Measurements from ENCODE around the gene ROBO2.
A peak's percentile ranks its signal among the peaks of the same experiment; 100 is the strongest.

Gene ROBO2

GRCh38 chr3:77125966-77126365, 86.1 kb downstream of the ROBO2 start:
- no peak for DNase-seq

GRCh38 chr3:77134769-77135168, 94.9 kb downstream of the ROBO2 start:
- DNase-seq, result no peak

DNA sequence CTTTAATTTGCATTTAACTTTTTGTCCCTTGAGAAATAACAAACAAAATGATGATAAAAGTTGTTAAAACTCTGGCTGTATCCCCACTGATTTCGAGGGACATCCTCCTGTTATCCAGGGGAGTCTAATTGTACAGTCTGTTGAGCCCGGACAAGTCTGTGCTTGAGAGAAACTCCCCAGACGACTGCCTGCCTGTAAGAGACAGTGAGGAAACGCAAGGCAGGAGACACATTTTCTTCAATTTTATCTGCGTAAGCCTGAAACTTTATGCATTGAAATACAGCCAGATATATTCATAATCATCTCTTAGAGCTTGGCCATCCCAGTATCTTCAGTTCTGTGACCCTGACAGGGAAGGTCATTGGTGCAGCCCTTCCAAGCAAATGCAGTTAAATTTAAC, 97.7 kb downstream of the ROBO2 start:
- no peak for DNase-seq

- DNase-seq, result no peak
Measured at GRCh38 chr3:77139624-77140023, 99.7 kb downstream of the ROBO2 start.

- peak; percentile 23 for DNase-seq
Measured at GRCh38 chr3:77141423-77141822, 101.5 kb downstream of the ROBO2 start.

DNA sequence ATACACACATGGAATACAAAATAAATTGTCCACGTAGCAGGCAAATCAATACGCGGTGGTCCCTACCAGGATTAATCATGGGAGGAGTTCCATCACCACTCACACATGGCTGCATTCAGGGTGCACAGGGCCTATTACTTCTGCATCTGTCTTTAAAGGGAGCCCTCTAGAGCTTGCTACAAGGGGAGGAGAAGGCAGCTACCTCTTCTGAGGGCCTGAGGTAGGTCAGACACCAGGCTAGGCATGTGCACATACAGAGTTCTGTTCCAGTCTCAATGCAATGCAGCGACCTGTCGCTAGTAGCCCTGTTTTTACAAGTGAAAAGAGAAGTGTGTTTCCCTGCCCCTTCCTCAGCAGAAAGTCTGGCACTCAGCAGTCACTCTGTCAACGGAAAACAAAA, 102.7 kb downstream of the ROBO2 start:
- DNase-seq, result no peak

- DNase-seq, result no peak
Measured at GRCh38 chr3:77146004-77146403, 106.1 kb downstream of the ROBO2 start.

GRCh38 chr3:77147836-77148578, 108.1 kb downstream of the ROBO2 start:
- peak; percentile 20 for DNase-seq

- peak; percentile 7 for DNase-seq
Measured at GRCh38 chr3:77149382-77149781, 109.5 kb downstream of the ROBO2 start.

GRCh38 chr3:77150028-77150427, 110.1 kb downstream of the ROBO2 start:
- DNase-seq, result no peak

- DNase-seq, result no peak
Measured at GRCh38 chr3:77150759-77151158, 110.9 kb downstream of the ROBO2 start.

GRCh38 chr3:77158730-77159581, 119.1 kb downstream of the ROBO2 start:
- DNase-seq, result peak; percentile 60

DNA sequence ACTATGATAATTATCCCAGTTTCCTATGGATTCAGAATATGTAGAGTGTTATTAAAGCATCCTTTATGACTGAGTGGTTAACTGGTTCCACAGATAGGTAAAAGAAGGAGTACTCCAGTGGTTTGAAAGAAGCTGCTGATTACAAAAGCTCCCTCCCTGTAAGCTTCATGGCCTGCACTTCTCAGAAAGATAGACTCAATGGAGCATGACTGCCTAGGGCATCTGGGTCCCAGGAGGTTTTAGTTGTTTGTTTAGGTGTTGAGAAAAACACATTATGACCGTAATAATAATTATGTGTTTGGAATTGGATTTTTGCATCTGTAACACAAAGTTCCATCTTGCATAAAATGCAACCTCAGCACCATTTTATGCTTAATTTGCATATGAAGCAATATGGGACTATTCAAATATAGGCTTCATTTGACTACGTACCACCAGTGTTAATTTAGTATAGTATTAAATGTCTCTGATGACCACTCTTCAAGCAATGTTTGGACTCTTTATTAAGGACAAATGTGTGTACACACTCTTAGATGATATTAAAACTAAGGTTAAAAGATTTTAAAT, 121.1 kb downstream of the ROBO2 start:
- DNase-seq, result peak; percentile 47

- no peak for DNase-seq
Measured at GRCh38 chr3:77169823-77170222, 129.9 kb downstream of the ROBO2 start.

DNA sequence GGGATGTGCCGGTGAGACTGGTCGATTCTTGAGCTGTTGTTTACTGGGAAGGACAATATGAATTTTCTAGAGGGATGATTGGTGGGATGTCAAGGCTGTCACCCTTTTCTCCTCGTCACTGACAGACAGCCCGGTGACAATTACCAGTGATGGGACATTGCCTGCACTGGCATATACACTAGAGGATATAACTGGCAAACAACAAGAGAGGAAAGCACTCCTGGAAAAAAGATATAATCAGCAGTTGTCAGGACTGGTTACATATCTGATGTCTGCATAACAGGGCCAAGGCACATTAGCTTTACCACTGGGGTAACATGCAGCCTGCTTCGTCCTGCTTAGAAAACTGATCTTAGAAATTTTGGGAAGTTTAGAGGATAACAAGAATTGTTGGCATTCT, 131.1 kb downstream of the ROBO2 start:
- DNase-seq, result peak; percentile 17

GRCh38 chr3:77179762-77180161, 139.9 kb downstream of the ROBO2 start:
- DNase-seq, result peak; percentile 94

DNA sequence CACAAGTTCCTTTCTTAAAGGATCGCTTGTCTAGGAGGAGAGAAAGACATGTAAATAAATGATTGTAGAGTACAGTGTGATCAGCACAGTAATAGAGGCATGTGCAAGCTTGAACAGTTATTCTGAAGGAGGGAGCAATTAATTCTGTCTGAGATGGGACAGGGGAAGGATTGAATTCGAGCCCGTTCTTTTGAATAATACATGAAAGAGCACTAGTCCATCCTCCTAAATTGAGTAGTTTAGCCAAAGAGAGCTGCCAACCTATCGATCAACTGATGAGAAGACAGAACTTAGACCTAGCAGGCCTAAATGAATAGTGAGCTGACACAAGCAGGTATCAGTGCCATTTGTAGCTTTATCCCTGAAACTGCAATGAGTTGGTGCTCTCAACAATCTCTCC, 142.4 kb downstream of the ROBO2 start:
- no peak for DNase-seq

GRCh38 chr3:77186319-77186718, 146.4 kb downstream of the ROBO2 start:
- DNase-seq, result peak; percentile 24

- peak; percentile 72 for DNase-seq
Measured at GRCh38 chr3:77186728-77187127, 146.8 kb downstream of the ROBO2 start.

DNA sequence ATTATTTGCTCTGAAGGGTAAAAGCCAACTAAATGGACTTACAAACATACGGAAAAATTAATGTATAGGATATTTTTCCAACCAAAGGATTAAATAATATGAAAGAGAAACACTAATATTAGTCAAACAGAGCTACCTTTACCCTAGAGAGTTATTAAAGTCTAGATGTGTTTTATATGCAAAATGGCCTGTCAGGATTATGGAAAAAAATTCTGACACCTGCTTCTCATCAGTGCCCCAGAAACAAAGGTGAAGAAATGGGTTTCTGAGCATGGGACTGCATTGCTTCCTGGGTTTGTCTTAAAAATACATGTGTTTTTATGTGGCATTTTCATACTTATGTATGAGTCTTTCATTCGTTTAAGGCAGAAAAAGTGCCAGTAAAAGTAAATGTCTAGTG, 148.3 kb downstream of the ROBO2 start:
- peak; percentile 26 for DNase-seq

DNA sequence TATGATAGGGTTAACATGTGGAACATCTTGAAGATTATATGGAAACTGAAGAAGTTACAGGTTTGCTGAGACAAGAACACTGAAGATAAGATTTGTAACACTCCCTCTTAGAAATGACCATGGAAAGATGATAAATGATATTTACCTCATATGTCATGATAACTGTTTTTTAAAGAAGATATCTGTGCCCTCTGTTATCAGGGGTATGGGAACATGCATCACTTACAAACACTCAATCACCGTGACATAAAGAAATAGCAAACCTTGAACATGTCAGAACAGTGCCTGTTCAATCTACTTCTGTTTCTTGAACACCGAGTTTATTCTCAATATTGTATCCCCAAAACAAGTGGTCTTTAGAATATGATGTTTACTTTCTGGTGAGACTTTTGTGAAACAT, 149.4 kb downstream of the ROBO2 start:
- DNase-seq, result peak; percentile 48

DNA sequence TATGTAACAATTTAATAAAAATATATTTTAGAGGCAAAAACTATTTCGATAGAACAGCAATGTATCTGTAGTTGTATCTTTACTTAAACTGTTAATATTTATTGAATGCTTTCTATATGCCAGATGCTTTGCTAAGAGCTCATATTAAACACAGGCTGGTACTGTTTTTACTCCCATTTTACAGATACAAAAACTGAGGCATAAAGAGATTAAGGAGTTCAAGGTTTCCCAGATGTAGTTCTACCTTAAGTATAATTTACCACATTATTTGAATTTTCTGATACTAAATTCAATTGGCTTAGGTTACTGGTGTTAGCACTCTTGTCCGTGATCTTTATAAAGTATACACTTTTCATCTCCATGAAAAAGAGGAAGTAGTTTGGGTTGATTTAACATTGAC, 149.8 kb downstream of the ROBO2 start:
- peak; percentile 70 for DNase-seq

- peak; percentile 55 for DNase-seq
Measured at GRCh38 chr3:77190374-77190773, 150.5 kb downstream of the ROBO2 start.

DNA sequence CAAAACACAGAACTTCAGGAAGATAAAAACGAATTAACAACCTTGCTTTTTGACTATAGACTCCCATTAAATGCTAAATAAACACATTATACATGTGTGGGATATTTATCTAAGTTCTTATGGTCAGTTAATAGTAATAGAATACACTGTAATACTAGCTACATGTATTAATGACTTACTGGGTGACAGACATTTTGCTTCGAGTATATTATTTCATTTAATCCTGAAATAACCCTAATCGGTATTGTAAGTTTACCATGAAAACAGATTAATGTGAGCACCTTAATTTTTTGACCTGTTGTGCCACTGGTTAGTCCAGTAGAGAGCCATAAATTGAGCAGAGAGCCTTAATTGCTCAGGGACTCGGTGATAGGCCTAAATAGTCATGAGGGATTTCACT, 151.1 kb downstream of the ROBO2 start:
- no peak for DNase-seq

Data from OCI-M1 (cell line).